HL-60 (cell line): ENCODE data around the gene OR52E2.

Experiments used
- POLR2AphosphoS5 ChIP-seq: IDR thresholded peaks from 2 replicates; pipeline ENCODE4 v1.6.1; 2012; ENCODE audit warnings: low read depth
- TF ChIP-seq, protein P1 (sequence below): IDR thresholded peaks from one replicate; pipeline ENCODE4 v1.5.1; 2011; ENCODE audit warnings: low read length, control low read depth, inconsistent platforms; ENCODE audit not compliant: insufficient read depth
- TF ChIP-seq, protein P2 (sequence below): IDR thresholded peaks from 2 replicates; pipeline ENCODE4 v1.6.1; 2012; ENCODE audit warnings: low read depth; ENCODE audit not compliant: insufficient replicate concordance

DNA sequence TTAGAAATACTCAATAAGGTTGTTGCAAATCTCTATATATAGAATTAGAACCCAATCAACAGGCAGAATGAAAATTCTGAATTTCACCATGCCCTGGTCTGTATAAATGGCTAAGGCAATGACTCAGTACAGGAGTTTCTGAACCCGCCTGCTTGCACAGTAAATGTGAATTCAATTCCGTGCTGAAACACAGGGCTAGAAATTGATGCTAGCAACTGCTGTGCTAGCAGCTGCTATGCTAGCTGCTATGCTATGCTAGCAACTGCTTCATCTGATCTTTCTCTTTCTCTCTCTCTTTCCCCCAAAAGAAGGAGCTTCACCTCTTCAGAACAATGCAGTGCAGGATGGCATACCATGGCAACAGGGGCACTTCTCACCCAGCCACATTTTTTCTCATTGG lies 22.8 kb downstream of the OR52E2 start:
- no peak for TF ChIP-seq POLR2AphosphoS5
- TF ChIP-seq, protein P1, sequence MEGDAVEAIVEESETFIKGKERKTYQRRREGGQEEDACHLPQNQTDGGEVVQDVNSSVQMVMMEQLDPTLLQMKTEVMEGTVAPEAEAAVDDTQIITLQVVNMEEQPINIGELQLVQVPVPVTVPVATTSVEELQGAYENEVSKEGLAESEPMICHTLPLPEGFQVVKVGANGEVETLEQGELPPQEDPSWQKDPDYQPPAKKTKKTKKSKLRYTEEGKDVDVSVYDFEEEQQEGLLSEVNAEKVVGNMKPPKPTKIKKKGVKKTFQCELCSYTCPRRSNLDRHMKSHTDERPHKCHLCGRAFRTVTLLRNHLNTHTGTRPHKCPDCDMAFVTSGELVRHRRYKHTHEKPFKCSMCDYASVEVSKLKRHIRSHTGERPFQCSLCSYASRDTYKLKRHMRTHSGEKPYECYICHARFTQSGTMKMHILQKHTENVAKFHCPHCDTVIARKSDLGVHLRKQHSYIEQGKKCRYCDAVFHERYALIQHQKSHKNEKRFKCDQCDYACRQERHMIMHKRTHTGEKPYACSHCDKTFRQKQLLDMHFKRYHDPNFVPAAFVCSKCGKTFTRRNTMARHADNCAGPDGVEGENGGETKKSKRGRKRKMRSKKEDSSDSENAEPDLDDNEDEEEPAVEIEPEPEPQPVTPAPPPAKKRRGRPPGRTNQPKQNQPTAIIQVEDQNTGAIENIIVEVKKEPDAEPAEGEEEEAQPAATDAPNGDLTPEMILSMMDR: no peak
- TF ChIP-seq, protein P2, sequence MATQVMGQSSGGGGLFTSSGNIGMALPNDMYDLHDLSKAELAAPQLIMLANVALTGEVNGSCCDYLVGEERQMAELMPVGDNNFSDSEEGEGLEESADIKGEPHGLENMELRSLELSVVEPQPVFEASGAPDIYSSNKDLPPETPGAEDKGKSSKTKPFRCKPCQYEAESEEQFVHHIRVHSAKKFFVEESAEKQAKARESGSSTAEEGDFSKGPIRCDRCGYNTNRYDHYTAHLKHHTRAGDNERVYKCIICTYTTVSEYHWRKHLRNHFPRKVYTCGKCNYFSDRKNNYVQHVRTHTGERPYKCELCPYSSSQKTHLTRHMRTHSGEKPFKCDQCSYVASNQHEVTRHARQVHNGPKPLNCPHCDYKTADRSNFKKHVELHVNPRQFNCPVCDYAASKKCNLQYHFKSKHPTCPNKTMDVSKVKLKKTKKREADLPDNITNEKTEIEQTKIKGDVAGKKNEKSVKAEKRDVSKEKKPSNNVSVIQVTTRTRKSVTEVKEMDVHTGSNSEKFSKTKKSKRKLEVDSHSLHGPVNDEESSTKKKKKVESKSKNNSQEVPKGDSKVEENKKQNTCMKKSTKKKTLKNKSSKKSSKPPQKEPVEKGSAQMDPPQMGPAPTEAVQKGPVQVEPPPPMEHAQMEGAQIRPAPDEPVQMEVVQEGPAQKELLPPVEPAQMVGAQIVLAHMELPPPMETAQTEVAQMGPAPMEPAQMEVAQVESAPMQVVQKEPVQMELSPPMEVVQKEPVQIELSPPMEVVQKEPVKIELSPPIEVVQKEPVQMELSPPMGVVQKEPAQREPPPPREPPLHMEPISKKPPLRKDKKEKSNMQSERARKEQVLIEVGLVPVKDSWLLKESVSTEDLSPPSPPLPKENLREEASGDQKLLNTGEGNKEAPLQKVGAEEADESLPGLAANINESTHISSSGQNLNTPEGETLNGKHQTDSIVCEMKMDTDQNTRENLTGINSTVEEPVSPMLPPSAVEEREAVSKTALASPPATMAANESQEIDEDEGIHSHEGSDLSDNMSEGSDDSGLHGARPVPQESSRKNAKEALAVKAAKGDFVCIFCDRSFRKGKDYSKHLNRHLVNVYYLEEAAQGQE: no peak
